Suprapubic skin (tissue), 4 donors: ENCODE data around the gene ETV7.

Experiments
- EP300 ChIP-seq: sonication (generic); formaldehyde crosslinking; IDR thresholded peaks from one replicate; pipeline ENCODE4 v1.6.1; 2017; ENCODE audit warnings: antibody characterized with exemption
- POLR2AphosphoS5 ChIP-seq, 3 donors: sonication (generic); formaldehyde crosslinking; IDR thresholded peaks; one replicate each; pipeline ENCODE4 v1.6.1; 2017; ENCODE audit warnings: antibody characterized with exemption in 3 of 3
- TF ChIP-seq, protein P1 (sequence below), 2 donors: fragments of 200-600 bp in 1 of 2; fragments of 450-650 bp in 1 of 2; sonication (generic) in 1 of 2; IDR thresholded peaks; one replicate each; pipeline ENCODE4 v1.5.1; 2016 to 2019; ENCODE audit warnings: antibody characterized with exemption in 2 of 2, mild to moderate bottlenecking in 1 of 2, moderate library complexity in 1 of 2

DNA sequence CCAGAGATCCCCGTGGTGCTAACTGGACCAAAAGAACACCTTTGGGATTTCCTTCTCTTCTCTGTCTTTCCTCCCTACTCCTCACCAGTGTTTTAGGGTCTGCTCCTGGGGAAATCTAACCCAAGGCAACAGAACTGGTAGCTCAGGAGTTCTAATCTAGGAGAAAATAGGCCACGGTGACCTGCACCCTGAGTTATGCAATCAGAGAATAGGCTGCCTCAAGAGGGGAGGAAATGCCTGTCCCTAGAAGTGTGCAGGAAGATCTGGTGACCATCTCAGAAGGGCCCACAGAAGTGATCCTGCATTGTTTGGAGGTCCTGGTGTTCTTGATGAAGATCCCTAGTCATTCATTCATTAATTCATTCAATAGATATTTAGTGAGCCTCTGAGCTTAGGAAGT is 3.4 kb downstream of the ETV7 start:
- TF ChIP-seq, protein P1, sequence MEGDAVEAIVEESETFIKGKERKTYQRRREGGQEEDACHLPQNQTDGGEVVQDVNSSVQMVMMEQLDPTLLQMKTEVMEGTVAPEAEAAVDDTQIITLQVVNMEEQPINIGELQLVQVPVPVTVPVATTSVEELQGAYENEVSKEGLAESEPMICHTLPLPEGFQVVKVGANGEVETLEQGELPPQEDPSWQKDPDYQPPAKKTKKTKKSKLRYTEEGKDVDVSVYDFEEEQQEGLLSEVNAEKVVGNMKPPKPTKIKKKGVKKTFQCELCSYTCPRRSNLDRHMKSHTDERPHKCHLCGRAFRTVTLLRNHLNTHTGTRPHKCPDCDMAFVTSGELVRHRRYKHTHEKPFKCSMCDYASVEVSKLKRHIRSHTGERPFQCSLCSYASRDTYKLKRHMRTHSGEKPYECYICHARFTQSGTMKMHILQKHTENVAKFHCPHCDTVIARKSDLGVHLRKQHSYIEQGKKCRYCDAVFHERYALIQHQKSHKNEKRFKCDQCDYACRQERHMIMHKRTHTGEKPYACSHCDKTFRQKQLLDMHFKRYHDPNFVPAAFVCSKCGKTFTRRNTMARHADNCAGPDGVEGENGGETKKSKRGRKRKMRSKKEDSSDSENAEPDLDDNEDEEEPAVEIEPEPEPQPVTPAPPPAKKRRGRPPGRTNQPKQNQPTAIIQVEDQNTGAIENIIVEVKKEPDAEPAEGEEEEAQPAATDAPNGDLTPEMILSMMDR (IDR thresholded peaks at IDR 0.05) = no peak
- TF ChIP-seq EP300 = no peak
- TF ChIP-seq POLR2AphosphoS5 (IDR thresholded peaks at IDR 0.05) = no peak
